HG02973 (cell line): Measurements from ENCODE around the gene ACO1.

Experiments used
- ATAC-seq: cut with Tn5 transposase; IDR thresholded peaks from one replicate; pipeline ENCODE4 v1.9.1; 2021; ENCODE audit warnings: moderate library complexity; ENCODE audit not compliant: unreplicated experiment

The ACO1 gene

DNA sequence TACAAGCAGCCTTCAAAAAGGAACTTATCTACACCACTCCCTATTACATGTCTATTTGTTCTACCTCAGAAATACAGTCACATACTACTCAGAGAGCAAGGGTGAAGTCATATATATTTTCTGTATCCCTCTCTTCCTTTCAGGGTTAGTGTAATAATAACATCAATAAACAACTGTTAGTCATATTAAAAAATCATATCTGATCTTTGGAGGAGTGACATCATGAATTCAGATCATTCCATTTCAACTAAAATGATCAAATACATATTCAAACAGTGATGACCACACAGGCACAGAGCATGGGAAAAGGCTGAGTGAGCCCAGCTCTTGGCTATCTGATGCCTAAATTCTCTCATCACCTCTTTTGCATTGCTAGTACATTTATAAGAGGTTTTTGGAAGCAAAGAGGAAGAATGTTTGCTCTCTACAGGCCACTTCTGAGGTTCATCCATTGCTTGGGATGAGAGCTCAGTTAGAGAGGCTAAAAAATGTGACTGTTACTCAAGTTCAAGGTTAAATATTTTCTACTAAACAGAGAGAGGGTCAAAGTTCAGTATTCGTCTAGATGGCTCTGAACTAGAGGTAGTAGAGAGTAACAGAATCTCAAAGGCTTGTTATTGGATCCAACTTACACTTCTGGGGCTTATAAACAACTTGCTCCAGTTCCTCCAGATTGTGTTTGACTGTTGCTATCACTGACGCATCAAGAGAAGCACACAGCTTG lies 102.6 kb downstream of the ACO1 start:
- no peak for ATAC-seq

DNA sequence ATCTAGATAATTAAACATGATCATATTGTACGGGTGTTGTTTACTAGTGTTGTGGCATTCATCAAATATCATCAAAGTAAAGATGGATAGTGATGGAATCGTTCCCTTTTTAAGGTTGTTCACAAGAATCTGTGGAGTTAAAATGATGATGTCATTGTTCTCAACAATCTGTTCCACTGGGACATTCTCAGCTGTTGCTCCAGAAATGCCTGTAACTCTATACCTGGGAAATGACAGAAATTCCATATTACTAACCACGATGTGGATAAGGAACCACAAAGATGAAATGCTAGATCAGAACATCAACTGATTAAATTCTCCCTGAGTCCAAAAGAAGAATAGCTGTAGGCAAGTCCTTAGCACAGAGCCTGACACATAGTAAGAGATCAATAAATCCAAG lies 103.5 kb downstream of the ACO1 start:
- no peak for ATAC-seq

DNA sequence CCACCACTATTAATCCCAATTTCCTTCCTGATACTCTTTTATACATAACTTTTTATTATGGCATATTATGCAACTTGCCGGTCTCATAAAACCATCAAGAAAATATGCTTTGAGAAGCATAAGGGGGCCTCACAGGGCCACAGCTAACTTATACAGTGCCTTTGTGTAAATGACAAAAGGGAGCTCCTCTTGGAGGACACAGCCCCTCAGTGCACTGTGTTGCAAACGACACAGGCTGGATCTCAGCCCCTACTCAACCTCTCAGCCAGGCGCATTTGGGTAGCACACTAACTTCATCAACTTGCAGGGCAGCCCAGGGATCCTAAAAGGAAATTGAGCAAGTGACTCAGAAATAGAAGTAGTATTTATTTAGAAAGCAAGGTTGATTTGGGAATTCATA lies 106.2 kb downstream of the ACO1 start:
- ATAC-seq: no peak

DNA sequence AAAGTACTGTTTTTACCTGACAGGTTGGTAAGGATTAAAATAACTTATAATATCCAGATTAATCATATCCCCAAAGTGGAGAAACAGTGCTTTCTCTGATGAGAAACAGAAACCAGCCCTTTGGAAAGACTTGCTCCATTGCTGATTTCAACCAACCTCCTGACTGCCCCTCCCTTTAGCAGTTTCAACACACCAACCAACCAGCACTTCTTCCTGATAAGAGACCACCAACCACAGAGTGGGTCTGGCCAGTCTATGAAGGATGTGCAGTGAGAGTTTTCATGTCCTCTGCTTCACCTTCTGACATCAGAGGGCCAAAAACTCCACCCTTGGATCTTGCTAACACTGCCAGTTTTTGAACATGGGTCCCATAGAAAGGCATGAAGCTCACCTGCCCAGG lies 113.5 kb downstream of the ACO1 start:
- no peak for ATAC-seq

DNA sequence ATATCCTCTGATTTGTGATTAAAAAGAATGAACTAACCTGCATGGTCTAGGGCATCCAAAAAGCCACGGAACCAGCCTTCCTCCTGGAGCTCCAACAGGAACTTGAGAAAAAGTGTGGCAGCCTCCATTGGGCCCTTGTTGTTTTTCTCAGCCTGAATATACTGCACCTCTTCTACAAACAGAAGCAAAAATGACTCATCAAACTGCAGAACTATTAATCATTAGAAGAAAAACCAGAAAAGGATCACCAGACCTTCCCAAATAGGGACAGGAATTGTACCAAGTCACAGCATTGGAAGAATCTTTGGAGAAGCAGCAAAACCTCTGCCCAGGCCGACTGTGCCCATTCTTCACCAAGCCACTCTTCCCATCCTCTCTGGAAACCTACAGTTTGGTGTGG lies 116.3 kb downstream of the ACO1 start:
- no peak for ATAC-seq

DNA sequence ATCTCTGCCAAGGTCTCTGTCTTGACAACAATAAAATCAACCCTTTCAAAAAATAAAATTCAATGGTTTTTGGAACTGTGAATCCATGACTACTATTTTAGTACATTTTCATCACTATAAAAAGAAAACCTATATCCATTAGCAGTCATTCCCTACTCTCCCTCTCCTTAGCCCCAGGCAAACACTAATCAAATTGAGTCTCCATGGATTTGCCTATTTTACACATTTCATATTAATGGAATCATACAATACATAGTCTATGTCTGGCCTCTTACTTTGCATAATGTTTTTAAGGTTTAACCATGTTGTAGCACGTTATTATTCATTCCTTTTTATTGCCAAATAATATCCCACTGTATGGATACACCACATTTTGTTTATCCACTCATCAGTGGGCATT lies 117.4 kb downstream of the ACO1 start:
- no peak for ATAC-seq

DNA sequence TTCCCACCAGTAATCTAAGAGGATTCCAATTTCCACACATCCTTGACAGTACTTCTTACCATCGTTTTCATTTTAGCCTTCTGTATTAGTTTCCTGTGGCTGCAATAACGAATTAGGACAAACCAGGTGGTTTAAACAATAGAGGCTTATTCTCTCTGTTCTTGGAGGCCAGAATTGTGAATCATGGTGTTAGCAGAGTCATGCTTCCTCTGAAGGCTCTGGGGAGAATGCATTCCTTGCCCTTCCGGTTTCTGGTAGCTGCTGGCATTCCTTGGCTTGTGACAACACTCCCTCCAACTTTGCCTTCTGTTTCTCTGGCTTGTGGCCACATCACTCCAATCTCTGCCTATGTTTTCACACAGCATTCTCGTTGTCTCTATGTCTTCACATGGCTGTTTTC lies 118.0 kb downstream of the ACO1 start:
- no peak for ATAC-seq

DNA sequence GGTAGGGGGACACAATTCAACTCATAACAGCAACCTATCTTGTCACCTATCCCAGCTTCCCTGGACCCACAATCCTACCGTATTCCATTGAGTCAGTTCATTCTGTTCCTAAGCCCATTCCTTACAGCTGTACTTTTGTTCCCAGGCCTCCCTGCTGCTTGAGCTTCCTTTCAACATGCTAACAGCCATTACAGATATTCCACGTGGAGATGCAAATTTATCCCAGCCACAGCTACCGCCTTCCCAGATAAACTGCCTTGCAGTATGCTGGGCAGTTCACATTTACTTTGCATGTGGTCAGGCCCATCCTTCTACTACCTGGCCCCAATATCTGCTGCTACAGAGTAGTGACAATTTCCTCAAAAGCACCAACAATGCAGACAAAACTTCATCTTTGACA lies 118.6 kb downstream of the ACO1 start:
- ATAC-seq: no peak
